ENCODE measurements around the gene UBE2V1. TPM values are rescaled to one million over a fixed set of nuclear protein-coding genes. Genes with fewer than 3 reads are reported as not detected.
"Not testable (repeated sequence)": the region's sequence is repeated elsewhere in the genome, so short reads cannot be mapped to it uniquely, and the experiment has no call there.

The UBE2V1 gene
- total RNA-seq: 79.8 to 100 TPM (median 82.0 TPM) in 3 replicates
- long read RNA-seq, transcript UBE2V1-203 (4 exons, 2,133 nt): major isoform, 202 of 251 reads
- long read RNA-seq, transcript UBE2V1-205 (3 exons, 1,983 nt): minor isoform, 33 of 251 reads
- long read RNA-seq, partial matches to known transcripts: 2 of 251 reads
- long read RNA-seq, other reads (novel, unspliced or antisense): 8 of 251 reads

- Mint-ChIP-seq H3K4me1 (ENCODE audit: low read depth) (peaks cover 73% of the 10 kb centered on the region), H3K27me3 (ENCODE audit: low read depth) (no peaks in the 10 kb centered on the region), H3K27ac (ENCODE audit: unreplicated experiment) (peak within 1 kb of the TSS; percentile 98), H3K36me3 (ENCODE audit: low read depth) (no peaks in the 10 kb centered on the region), H3K9me3 (ENCODE audit: low read depth) (no peaks in the 10 kb centered on the region), H3K4me3 (ENCODE audit: unreplicated experiment) (peak within 1 kb of the TSS; percentile 93)
- DNase-seq (ENCODE audit: low spot score): no peak
- peak; percentile 76 for TF ChIP-seq CTCF (IDR thresholded peaks at IDR 0.05)
These were observed at the start of gene UBE2V1 for GRCh38 chr20:50112512-50113419. Gene UBE2V1, minus strand, starts transcription at chr20:50113150. Its CDS starts 22 bp downstream, at chr20:50113128.

- not testable (repeated sequence) for H3K4me3 Mint-ChIP-seq (ENCODE audit: unreplicated experiment); DNase-seq (ENCODE audit: low spot score); H3K27ac Mint-ChIP-seq (ENCODE audit: unreplicated experiment); H3K27me3 Mint-ChIP-seq (ENCODE audit: low read depth); H3K36me3 Mint-ChIP-seq (ENCODE audit: low read depth); H3K9me3 Mint-ChIP-seq (ENCODE audit: low read depth)
- peaks cover 36% of the 10 kb centered on the region for H3K4me1 Mint-ChIP-seq (ENCODE audit: low read depth)
These were observed 48.5 kb upstream of the UBE2V1 start for GRCh38 chr20:50161494-50161893.

GRCh38 chr20:50153500-50154377 is 40.8 kb upstream of the UBE2V1 start, which contains the start of gene PEDS1:
Gene PEDS1, minus strand, starts transcription at chr20:50153723. Its CDS starts 86 bp downstream, at chr20:50153637.
- Mint-ChIP-seq H3K27me3 (ENCODE audit: low read depth) (no peaks in the 10 kb centered on the region), H3K27ac (ENCODE audit: unreplicated experiment) (peak within 1 kb of the TSS; percentile 84), H3K9me3 (ENCODE audit: low read depth) (no peaks in the 10 kb centered on the region), H3K36me3 (ENCODE audit: low read depth) (no peaks in the 10 kb centered on the region), H3K4me1 (ENCODE audit: low read depth) (peaks cover 44% of the 10 kb centered on the region), H3K4me3 (ENCODE audit: unreplicated experiment) (peak within 1 kb of the TSS; percentile 85)
- TF ChIP-seq CTCF (IDR thresholded peaks at IDR 0.05): peak; percentile 1
- peak; percentile 95 for DNase-seq (ENCODE audit: low spot score)

GRCh38 chr20:50153153-50153499 is 40.2 kb upstream of the UBE2V1 start:
- no peak for DNase-seq (ENCODE audit: low spot score)
- no peaks in the 10 kb centered on the region for H3K9me3 Mint-ChIP-seq (ENCODE audit: low read depth)
- TF ChIP-seq CTCF (IDR thresholded peaks at IDR 0.05): no peak
- H3K4me3 Mint-ChIP-seq (ENCODE audit: unreplicated experiment): peak overlapping the region; percentile 85
- peaks cover 50% of the 10 kb centered on the region for H3K4me1 Mint-ChIP-seq (ENCODE audit: low read depth)
- H3K27ac Mint-ChIP-seq (ENCODE audit: unreplicated experiment): peak overlapping the region; percentile 84
- no peaks in the 10 kb centered on the region for H3K36me3 Mint-ChIP-seq (ENCODE audit: low read depth)
- no peaks in the 10 kb centered on the region for H3K27me3 Mint-ChIP-seq (ENCODE audit: low read depth)

- Mint-ChIP-seq H3K36me3 (ENCODE audit: low read depth) (no peaks in the 10 kb centered on the region), H3K4me1 (ENCODE audit: low read depth) (peaks cover 55% of the 10 kb centered on the region), H3K27ac (ENCODE audit: unreplicated experiment) (peak overlapping the region; percentile 84), H3K4me3 (ENCODE audit: unreplicated experiment) (peak overlapping the region; percentile 85), H3K27me3 (ENCODE audit: low read depth) (no peaks in the 10 kb centered on the region), H3K9me3 (ENCODE audit: low read depth) (no peaks in the 10 kb centered on the region)
- TF ChIP-seq CTCF (IDR thresholded peaks at IDR 0.05): peak; percentile 32
- no peak for DNase-seq (ENCODE audit: low spot score)
These were observed 39.6 kb upstream of the UBE2V1 start for GRCh38 chr20:50152394-50153152.
